GM21390 (cell line): ENCODE results near the gene SARDH.

Source experiments
- ATAC-seq: cut with Tn5 transposase; IDR thresholded peaks from one replicate; pipeline ENCODE4 v1.9.1; 2021; ENCODE audit not compliant: unreplicated experiment

The SARDH gene

DNA sequence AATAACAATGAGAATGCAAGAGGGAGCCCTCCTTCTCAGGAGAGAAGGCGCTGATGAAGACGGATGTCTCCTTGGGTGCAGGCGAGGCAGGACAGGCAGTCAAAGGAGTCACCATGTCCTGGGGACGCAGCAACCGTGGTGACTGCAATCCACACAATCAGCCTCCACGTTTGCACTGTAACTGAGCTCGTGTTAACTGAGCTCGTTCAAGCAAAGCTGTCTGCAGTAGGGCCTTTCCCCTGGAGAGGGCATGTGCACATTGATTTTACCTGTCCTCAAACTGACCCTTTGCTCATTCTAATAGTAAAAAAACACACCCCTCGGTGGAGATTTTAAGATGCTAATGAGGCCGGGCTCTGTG, 2.8 kb downstream of the SARDH start:
- ATAC-seq, result no peak

GRCh38 chr9:133734590-133735414, 3.4 kb downstream of the SARDH start:
- no peak for ATAC-seq

GRCh38 chr9:133733796-133734533, 4.2 kb downstream of the SARDH start:
- no peak for ATAC-seq

DNA sequence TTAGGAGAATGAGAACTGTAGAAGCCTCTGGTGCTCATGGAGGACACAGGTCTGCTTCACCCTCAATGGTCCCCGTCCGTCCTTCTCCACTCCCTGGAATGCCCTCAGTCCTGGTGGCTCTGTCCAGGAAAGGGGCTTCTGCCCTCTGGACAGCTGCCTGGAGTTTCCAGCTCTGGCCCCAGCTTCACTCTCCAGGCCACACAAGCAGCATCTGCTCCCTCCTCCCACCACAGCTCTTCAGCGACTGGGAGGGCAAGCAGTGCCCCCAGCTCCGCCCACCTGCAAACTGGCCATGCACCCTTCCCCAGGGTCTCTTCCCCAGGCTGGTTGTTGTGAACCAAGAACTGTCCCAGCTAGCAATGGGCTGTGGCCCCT, 4.7 kb downstream of the SARDH start:
- no peak for ATAC-seq

- ATAC-seq, result no peak
Observed at GRCh38 chr9:133732639-133733408, 5.3 kb downstream of the SARDH start.

DNA sequence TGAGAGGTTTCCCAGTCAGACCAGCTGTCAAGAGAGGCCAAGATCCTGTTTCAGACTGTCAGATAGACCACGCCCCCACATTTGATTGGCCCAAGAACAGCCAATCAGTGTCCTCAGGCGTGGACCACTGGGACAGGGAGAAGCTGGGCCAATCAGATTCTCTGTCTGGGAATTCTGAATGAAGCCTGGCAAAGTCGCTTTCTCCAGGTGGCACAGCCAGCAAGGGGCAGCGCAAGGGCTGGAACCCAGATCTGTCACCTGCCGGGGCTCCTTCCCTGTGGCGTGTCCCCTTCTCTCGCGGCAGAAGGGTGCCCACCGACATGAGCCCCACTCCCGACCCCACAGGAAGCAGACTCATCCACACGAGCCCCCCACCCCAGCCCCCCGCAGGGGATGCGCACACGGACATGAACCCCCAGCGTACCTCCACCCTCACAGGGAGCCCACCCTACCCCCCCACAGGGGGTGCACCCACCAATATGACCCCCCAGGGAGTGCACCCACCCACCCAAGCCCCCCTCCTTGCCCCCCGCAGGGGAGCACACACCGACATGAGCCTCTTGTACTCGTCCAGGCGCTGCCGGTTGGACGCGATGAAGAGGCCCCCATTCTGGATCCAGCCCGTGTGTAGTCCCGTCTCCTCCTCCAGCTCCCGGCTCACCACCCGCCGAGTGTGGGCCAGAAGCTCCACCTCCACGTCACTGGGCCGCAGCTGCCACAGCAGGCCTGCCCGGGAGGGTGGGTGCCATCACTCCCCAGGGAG, 6.1 kb downstream of the SARDH start:
- no peak for ATAC-seq

DNA sequence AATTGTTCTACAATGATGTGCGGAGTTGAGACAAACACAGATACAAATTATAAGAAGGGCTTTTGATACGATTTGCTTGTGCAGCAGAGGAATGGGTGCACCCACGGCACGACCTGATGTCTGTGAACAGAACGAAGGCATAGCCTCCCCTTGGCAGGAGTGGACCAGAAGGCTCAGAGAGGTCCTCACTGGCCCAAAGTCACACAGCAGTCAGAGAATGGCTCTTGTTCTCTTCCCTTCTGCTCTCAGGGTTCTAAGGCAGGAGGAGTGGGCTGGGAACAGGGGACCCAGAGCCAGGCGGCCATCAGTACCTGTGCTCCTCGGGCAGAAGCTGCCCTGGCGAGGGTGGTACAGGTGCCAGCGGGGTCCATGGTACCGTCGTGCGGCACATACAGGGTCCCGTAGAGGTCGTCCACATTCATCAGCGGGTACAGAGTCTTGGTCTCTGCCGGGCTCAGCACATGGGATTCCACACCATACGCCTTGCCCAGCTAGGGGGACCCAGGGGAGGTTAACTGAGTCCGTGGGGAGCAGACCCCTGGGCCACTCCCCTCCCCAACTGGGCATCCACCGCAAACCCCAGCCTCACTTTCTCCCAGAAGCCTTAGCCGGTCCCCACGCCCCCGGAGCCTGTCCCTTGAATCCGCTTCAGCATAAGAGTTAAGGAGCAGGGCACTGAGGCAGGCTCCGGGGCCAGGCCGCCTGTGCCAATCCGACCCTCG, 7.0 kb downstream of the SARDH start:
- no peak for ATAC-seq

DNA sequence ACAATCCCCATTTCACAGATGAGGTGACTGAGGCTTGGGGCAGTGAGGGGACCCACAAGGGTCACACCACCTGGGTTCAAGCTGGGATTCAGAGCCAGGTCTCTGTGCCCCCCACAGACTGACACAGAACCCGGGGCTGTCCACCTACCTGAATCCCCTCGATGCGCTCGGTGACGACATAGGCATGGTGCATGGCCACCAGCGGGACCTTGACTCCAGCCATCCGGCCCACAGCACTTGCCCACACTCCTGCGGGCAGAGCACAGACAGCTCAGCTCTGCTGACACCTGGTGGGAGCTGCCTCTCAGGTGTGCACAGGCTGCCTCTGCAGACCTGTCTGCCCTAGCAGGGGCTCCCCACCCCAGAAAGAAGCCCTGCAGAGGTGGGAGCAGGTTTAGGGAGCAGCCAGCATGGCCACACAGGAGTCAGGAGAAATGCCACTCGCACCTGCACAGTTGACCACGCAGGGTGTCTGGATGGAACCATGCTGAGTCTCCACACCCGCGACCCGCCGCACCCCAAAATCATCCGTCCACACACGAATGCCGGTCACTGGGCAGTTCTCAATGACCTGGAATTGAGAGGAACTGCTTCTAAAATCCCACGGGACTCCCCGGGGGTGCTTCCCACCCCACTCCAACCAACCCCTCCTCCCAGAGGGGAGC, 8.4 kb downstream of the SARDH start:
- ATAC-seq, result no peak

- no peak for ATAC-seq
Observed at GRCh38 chr9:133728856-133729616, 9.1 kb downstream of the SARDH start.

GRCh38 chr9:133727876-133728441, 10.2 kb downstream of the SARDH start:
- ATAC-seq, result no peak

- no peak for ATAC-seq
Observed at GRCh38 chr9:133727277-133727875, 10.8 kb downstream of the SARDH start.

DNA sequence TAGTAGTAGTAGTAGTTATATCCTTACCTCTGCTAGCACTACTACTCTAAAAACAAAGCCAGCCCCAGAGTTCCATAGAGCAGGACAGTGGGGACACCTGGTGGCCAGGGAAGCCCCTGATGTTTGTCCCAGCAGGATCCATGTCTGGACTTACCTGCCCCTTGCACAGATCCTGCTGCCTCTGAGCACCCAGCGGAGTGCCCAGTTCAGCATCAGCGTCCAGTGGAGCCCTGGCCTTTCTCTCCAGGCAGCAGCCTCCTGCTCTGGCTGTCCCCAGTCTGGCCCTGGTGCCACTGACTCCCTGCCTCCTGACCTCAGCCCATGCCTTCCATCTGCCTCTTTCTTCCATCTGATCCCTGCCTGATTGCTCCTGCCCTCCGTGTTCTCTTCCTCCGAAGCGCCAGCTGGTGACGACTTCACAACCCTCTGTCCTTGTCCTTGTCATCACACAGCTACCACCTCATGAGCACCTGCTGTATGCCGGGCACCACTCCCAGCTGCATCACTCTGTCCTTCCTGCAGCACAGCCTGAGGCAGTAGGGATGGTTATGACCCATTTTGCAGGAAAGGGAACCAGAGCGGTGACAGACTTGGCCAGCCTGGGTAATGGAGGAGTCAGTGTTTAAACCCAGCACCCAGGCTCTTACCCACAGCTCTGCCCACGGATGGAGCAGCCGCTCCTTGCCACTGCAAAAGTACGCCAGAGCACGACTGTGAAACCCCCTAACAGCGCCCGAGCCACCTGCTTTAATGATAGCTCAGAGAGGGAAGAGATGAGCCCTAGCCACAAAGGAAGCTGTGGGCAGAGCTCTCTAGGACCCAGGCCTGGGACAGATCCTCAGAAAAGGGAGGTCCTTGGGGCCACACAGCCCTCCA, 11.5 kb downstream of the SARDH start:
- no peak for ATAC-seq

DNA sequence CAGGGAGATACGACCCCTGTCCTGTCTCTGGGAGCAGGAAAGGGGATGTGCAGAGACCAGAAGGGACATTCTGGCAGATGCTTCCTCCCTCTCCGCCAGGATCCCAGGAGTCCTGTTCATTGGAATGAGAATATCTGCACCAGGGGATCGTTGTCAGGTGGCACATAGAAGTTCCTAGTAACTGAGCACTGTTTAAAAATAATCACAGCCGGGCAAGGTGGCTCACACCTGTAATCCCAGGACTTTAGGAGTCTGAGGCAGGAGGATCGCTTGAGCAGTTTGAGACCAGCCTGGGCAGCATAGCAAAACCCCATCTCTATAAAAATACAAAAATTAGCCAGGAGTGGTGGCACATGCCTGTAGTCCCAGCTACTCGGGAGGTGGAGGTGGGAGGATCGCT, 12.3 kb downstream of the SARDH start:
- ATAC-seq, result no peak

DNA sequence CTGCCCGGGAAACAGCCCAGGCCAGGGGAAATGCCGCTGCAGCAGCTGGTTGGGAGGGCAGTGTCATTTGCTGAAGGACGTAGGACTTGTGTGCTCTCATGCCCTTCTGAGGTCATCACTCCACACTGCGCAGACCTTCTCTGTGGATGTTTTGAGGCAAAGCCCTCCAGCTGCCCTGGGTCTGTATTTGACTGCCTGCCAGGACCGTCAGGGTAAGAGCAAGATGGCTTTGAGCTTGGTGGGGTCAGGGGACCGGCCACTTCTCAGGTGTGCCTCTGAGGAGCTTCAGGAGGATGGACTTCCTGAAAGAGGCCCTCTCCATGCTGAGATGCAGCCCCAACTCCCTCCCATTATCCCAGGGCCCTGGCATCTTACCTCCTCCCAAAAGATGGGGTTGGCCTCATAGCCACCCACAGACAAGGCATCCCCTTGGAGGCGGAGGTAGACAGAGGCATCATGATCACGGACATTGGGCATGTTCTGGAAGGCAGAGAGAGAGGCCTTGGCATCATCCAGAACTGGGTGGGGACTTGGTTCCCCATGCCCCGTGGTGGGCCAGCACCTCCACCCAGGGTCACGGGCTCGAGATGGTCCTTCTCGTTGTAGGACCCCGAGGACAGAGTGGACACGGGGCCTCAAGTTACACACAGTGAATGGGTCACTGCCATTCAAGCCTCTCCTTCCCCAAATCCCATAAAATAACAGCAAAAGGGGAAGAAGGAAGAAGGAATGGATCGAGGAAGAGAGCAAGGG, 19.4 kb downstream of the SARDH start:
- ATAC-seq, result no peak

DNA sequence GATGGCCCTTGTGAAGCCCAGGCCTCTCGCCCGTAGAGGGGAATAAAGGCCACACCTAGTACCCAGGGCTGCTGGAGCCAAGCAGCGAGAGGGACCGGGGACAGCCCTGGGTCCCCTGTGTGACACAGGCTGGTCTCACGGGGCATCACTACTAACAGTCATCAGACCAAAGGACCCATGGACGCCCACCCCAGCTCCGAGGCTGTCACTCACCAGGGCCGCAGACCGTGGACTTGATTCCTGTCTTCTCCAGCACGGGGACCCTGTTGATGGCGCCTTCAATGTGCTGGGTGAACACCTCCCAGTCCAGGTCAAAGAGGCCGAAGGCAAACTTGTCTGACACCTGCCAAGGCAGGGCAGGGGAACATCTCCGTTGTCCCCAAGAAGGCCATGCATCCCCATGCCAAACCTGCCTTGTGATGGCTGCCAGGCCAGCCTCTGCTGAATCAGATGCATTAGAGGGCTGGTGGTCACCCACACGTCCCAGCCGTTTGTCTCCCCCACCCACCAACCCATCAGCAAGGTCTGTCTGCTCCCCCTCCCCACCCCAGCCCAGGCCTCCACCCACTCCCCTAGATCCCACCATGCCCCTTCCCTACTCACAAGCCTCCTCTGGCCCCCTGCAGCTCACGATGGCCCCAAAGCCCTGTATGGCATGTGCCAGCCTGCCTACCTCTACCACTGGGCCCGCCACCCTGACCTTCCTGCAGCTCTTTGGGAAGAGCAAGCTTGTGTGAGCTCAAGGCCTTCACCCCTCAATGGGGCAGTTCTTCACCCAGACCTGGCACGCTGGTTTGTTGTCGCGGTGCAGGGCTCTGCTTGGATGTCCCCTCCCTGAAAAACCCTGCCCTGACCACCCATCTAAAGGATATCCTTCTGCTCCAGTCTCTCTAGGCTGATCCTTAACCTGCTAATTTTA, 20.8 kb downstream of the SARDH start:
- no peak for ATAC-seq
